CD4-positive, alpha-beta T cell treated with Interleukin-21 for 1 hour (primary cell): ENCODE measurements around the gene LHFPL4.

ENCODE experiments used
- DNase-seq: peaks from one replicate; pipeline ENCODE4 v3.0.0-alpha.2; 2020

Gene LHFPL4

GRCh38 chr3:9469986-9470385, 83.6 kb downstream of the LHFPL4 start:
- DNase-seq, result no peak

GRCh38 chr3:9468460-9468859, 85.2 kb downstream of the LHFPL4 start:
- DNase-seq, result no peak

- no peak for DNase-seq
These were observed 86.2 kb downstream of the LHFPL4 start for GRCh38 chr3:9467451-9467850.

GRCh38 chr3:9455596-9456131, 98.0 kb downstream of the LHFPL4 start:
- DNase-seq, result no peak

GRCh38 chr3:9452417-9452816, 101.2 kb downstream of the LHFPL4 start:
- peak; percentile 41 for DNase-seq

- DNase-seq, result no peak
These were observed 102.6 kb downstream of the LHFPL4 start for GRCh38 chr3:9450991-9451390.

- DNase-seq, result no peak
These were observed 103.5 kb downstream of the LHFPL4 start for GRCh38 chr3:9450126-9450525.

- DNase-seq, result no peak
These were observed 105.0 kb downstream of the LHFPL4 start for GRCh38 chr3:9448643-9449042.
